Measurements from ENCODE around the gene MSL1. TPM values are rescaled to one million over a fixed set of nuclear protein-coding genes. Genes with fewer than 3 reads are reported as not detected.

MSL1 gene
- total and polyA plus RNA-seq, 9 of the 15 experiments (the other 6 are each of a cell fraction or from before 2014, with no cell fraction given) = 13.8 to 120 (median 61.9) TPM

DNA sequence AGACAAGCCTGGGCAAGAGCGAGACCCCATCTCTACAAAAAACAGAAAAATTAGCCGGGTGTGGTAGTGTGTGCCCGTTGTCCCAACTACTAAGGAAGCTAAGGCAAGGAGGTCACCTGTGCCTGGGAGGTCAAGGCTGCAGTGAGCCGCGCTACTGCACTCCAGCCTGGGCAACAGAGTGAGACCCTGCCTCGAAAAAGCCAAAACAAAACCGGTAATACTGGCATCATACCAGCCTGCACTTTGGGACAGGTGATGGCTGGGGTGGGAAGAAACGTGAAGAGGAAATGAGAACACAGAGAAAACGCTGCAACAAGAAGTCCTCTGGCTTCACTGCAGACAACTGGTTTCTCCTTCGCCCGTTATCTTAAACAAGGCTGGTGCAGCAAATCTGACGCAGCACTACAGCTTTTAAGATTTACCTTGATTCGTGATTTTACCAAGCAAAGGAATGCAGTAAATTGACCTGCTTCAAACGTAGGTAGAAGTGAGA lies 17.8 kb downstream of the MSL1 start (continued):
- TF ChIP-seq, protein P1, sequence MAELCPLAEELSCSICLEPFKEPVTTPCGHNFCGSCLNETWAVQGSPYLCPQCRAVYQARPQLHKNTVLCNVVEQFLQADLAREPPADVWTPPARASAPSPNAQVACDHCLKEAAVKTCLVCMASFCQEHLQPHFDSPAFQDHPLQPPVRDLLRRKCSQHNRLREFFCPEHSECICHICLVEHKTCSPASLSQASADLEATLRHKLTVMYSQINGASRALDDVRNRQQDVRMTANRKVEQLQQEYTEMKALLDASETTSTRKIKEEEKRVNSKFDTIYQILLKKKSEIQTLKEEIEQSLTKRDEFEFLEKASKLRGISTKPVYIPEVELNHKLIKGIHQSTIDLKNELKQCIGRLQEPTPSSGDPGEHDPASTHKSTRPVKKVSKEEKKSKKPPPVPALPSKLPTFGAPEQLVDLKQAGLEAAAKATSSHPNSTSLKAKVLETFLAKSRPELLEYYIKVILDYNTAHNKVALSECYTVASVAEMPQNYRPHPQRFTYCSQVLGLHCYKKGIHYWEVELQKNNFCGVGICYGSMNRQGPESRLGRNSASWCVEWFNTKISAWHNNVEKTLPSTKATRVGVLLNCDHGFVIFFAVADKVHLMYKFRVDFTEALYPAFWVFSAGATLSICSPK (IDR thresholded peaks at IDR 0.05; ENCODE audit: borderline replicate concordance) = 0 out of 2 replicates have a peak, but pooled peaks have one; percentile 47
- TF ChIP-seq SREBF1 (IDR thresholded peaks at IDR 0.05; ENCODE audit: borderline replicate concordance, low read depth, low read length) (no peak), HDAC2 (IDR thresholded peaks at IDR 0.05) (peak; percentile 97), MTA3 (IDR thresholded peaks at IDR 0.05; ENCODE audit: borderline replicate concordance) (peak; percentile 14), HLTF (IDR thresholded peaks at IDR 0.05) (no peak), BACH1 (tag; IDR thresholded peaks at IDR 0.05) (no peak), ZNF212 (CRISPR knock-in tag; IDR thresholded peaks at IDR 0.05) (no peak), POLR2G (IDR thresholded peaks at IDR 0.05; ENCODE audit: low read depth, low read length) (no peak), FOSL1 (tag; conservative IDR thresholded peaks at IDR 0.05) (0 out of 2 replicates have a peak, but pooled peaks have one; percentile 8), MYNN (IDR thresholded peaks at IDR 0.05) (no peak), MYNN (CRISPR knock-in tag; IDR thresholded peaks at IDR 0.05) (no peak), LCOR (CRISPR knock-in tag; IDR thresholded peaks at IDR 0.05) (peak; percentile 18), ATF1 (CRISPR knock-in tag; IDR thresholded peaks at IDR 0.05) (no peak), ATF1 (tag; IDR thresholded peaks at IDR 0.05) (no peak)
- TF ChIP-seq, protein P2, sequence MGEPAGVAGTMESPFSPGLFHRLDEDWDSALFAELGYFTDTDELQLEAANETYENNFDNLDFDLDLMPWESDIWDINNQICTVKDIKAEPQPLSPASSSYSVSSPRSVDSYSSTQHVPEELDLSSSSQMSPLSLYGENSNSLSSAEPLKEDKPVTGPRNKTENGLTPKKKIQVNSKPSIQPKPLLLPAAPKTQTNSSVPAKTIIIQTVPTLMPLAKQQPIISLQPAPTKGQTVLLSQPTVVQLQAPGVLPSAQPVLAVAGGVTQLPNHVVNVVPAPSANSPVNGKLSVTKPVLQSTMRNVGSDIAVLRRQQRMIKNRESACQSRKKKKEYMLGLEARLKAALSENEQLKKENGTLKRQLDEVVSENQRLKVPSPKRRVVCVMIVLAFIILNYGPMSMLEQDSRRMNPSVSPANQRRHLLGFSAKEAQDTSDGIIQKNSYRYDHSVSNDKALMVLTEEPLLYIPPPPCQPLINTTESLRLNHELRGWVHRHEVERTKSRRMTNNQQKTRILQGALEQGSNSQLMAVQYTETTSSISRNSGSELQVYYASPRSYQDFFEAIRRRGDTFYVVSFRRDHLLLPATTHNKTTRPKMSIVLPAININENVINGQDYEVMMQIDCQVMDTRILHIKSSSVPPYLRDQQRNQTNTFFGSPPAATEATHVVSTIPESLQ (CRISPR knock-in tag; IDR thresholded peaks at IDR 0.05) = no peak
- TF ChIP-seq, protein P3, sequence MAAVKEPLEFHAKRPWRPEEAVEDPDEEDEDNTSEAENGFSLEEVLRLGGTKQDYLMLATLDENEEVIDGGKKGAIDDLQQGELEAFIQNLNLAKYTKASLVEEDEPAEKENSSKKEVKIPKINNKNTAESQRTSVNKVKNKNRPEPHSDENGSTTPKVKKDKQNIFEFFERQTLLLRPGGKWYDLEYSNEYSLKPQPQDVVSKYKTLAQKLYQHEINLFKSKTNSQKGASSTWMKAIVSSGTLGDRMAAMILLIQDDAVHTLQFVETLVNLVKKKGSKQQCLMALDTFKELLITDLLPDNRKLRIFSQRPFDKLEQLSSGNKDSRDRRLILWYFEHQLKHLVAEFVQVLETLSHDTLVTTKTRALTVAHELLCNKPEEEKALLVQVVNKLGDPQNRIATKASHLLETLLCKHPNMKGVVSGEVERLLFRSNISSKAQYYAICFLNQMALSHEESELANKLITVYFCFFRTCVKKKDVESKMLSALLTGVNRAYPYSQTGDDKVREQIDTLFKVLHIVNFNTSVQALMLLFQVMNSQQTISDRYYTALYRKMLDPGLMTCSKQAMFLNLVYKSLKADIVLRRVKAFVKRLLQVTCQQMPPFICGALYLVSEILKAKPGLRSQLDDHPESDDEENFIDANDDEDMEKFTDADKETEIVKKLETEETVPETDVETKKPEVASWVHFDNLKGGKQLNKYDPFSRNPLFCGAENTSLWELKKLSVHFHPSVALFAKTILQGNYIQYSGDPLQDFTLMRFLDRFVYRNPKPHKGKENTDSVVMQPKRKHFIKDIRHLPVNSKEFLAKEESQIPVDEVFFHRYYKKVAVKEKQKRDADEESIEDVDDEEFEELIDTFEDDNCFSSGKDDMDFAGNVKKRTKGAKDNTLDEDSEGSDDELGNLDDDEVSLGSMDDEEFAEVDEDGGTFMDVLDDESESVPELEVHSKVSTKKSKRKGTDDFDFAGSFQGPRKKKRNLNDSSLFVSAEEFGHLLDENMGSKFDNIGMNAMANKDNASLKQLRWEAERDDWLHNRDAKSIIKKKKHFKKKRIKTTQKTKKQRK (IDR thresholded peaks at IDR 0.05; ENCODE audit: borderline replicate concordance, low read depth, low read length) = no peak
- TF ChIP-seq, protein P4, sequence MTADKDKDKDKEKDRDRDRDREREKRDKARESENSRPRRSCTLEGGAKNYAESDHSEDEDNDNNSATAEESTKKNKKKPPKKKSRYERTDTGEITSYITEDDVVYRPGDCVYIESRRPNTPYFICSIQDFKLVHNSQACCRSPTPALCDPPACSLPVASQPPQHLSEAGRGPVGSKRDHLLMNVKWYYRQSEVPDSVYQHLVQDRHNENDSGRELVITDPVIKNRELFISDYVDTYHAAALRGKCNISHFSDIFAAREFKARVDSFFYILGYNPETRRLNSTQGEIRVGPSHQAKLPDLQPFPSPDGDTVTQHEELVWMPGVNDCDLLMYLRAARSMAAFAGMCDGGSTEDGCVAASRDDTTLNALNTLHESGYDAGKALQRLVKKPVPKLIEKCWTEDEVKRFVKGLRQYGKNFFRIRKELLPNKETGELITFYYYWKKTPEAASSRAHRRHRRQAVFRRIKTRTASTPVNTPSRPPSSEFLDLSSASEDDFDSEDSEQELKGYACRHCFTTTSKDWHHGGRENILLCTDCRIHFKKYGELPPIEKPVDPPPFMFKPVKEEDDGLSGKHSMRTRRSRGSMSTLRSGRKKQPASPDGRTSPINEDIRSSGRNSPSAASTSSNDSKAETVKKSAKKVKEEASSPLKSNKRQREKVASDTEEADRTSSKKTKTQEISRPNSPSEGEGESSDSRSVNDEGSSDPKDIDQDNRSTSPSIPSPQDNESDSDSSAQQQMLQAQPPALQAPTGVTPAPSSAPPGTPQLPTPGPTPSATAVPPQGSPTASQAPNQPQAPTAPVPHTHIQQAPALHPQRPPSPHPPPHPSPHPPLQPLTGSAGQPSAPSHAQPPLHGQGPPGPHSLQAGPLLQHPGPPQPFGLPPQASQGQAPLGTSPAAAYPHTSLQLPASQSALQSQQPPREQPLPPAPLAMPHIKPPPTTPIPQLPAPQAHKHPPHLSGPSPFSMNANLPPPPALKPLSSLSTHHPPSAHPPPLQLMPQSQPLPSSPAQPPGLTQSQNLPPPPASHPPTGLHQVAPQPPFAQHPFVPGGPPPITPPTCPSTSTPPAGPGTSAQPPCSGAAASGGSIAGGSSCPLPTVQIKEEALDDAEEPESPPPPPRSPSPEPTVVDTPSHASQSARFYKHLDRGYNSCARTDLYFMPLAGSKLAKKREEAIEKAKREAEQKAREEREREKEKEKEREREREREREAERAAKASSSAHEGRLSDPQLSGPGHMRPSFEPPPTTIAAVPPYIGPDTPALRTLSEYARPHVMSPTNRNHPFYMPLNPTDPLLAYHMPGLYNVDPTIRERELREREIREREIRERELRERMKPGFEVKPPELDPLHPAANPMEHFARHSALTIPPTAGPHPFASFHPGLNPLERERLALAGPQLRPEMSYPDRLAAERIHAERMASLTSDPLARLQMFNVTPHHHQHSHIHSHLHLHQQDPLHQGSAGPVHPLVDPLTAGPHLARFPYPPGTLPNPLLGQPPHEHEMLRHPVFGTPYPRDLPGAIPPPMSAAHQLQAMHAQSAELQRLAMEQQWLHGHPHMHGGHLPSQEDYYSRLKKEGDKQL (CRISPR knock-in tag; IDR thresholded peaks at IDR 0.05; ENCODE audit: borderline replicate concordance) = no peak
